Measurements from ENCODE around the gene ZBTB21. TPM values are rescaled to one million over a fixed set of nuclear protein-coding genes. Genes with fewer than 3 reads are reported as not detected.

The ZBTB21 gene
- total and polyA plus RNA-seq, 2 donors = 5.4 to 7.9 TPM

GRCh38 chr21:42037516-42037915 lies 27.4 kb upstream of the ZBTB21 start:
- DNase-seq (ENCODE audit: low read depth in 6 of 9, low spot score in 9 of 9) = no peak
- H3K27ac ChIP-seq (ENCODE audit: low read depth in 1 of 2, low read length in 1 of 2) = no peak overlapping the region
- no peaks in the 10 kb centered on the region for H3K27me3 ChIP-seq (ENCODE audit: control insufficient read depth in 2 of 2, insufficient read depth in 1 of 2, low read length in 1 of 2)
- H3K4me3 ChIP-seq (ENCODE audit: low read length in 2 of 2) = no peak overlapping the region
- H3K9me3 ChIP-seq (ENCODE audit: control insufficient read depth in 2 of 2, insufficient read depth in 1 of 2, low read length in 1 of 2) = peaks cover 0 to 9% of the 10 kb centered on the region in 2 donors
- peaks cover 16 to 56% of the 10 kb centered on the region in 2 donors for H3K4me1 ChIP-seq (ENCODE audit: control insufficient read depth in 2 of 2, insufficient read depth in 2 of 2, low read length in 2 of 2)
- 96% methylated on average over 9 of the region's 9 CpGs for WGBS
- no peaks in the 10 kb centered on the region for H3K36me3 ChIP-seq (ENCODE audit: control insufficient read depth in 2 of 2, insufficient read depth in 2 of 2, low read length in 1 of 2)

GRCh38 chr21:42036313-42036712 lies 26.2 kb upstream of the ZBTB21 start:
- Histone ChIP-seq H3K27me3 (ENCODE audit: control insufficient read depth in 2 of 2, insufficient read depth in 1 of 2, low read length in 1 of 2) (no peaks in the 10 kb centered on the region), H3K4me1 (ENCODE audit: control insufficient read depth in 2 of 2, insufficient read depth in 2 of 2, low read length in 2 of 2) (peaks cover 23 to 55% of the 10 kb centered on the region in 2 donors), H3K9me3 (ENCODE audit: control insufficient read depth in 2 of 2, insufficient read depth in 1 of 2, low read length in 1 of 2) (peaks cover 0 to 6% of the 10 kb centered on the region in 2 donors), H3K27ac (ENCODE audit: low read depth in 1 of 2, low read length in 1 of 2) (no peak overlapping the region), H3K4me3 (ENCODE audit: low read length in 2 of 2) (no peak overlapping the region), H3K36me3 (ENCODE audit: control insufficient read depth in 2 of 2, insufficient read depth in 2 of 2, low read length in 1 of 2) (no peaks in the 10 kb centered on the region)
- no peak for DNase-seq (ENCODE audit: low read depth in 6 of 9, low spot score in 9 of 9)
- WGBS = over 99% methylated on average over 2 of the region's 2 CpGs

- Histone ChIP-seq H3K27me3 (ENCODE audit: control insufficient read depth in 2 of 2, insufficient read depth in 1 of 2, low read length in 1 of 2) (no peaks in the 10 kb centered on the region), H3K4me1 (ENCODE audit: control insufficient read depth in 2 of 2, insufficient read depth in 2 of 2, low read length in 2 of 2) (peaks cover 15 to 47% of the 10 kb centered on the region in 2 donors), H3K36me3 (ENCODE audit: control insufficient read depth in 2 of 2, insufficient read depth in 2 of 2, low read length in 1 of 2) (no peaks in the 10 kb centered on the region), H3K27ac (ENCODE audit: low read depth in 1 of 2, low read length in 1 of 2) (no peak overlapping the region), H3K9me3 (ENCODE audit: control insufficient read depth in 2 of 2, insufficient read depth in 1 of 2, low read length in 1 of 2) (no peaks in the 10 kb centered on the region), H3K4me3 (ENCODE audit: low read length in 2 of 2) (no peak overlapping the region)
- WGBS = 100% methylated on average over 3 of the region's 3 CpGs
- no peak for DNase-seq (ENCODE audit: low read depth in 6 of 9, low spot score in 9 of 9)
Observed at GRCh38 chr21:42032968-42033367, 22.8 kb upstream of the ZBTB21 start.

GRCh38 chr21:42032266-42032665 lies 22.1 kb upstream of the ZBTB21 start:
- H3K27ac ChIP-seq (ENCODE audit: low read depth in 1 of 2, low read length in 1 of 2) = no peak overlapping the region
- H3K4me1 ChIP-seq (ENCODE audit: control insufficient read depth in 2 of 2, insufficient read depth in 2 of 2, low read length in 2 of 2) = peaks cover 15 to 53% of the 10 kb centered on the region in 2 donors
- H3K9me3 ChIP-seq (ENCODE audit: control insufficient read depth in 2 of 2, insufficient read depth in 1 of 2, low read length in 1 of 2) = no peaks in the 10 kb centered on the region
- WGBS = 96% methylated on average over 2 of the region's 2 CpGs
- DNase-seq (ENCODE audit: low read depth in 6 of 9, low spot score in 9 of 9) = no peak
- H3K36me3 ChIP-seq (ENCODE audit: control insufficient read depth in 2 of 2, insufficient read depth in 2 of 2, low read length in 1 of 2) = no peaks in the 10 kb centered on the region
- H3K4me3 ChIP-seq (ENCODE audit: low read length in 2 of 2) = no peak overlapping the region
- no peaks in the 10 kb centered on the region for H3K27me3 ChIP-seq (ENCODE audit: control insufficient read depth in 2 of 2, insufficient read depth in 1 of 2, low read length in 1 of 2)

- Histone ChIP-seq H3K27me3 (ENCODE audit: control insufficient read depth in 2 of 2, insufficient read depth in 1 of 2, low read length in 1 of 2) (no peaks in the 10 kb centered on the region), H3K27ac (ENCODE audit: low read depth in 1 of 2, low read length in 1 of 2) (peak overlapping the region in 1 of 2 donors; percentile 34), H3K4me1 (ENCODE audit: control insufficient read depth in 2 of 2, insufficient read depth in 2 of 2, low read length in 2 of 2) (peaks cover 15 to 57% of the 10 kb centered on the region in 2 donors), H3K36me3 (ENCODE audit: control insufficient read depth in 2 of 2, insufficient read depth in 2 of 2, low read length in 1 of 2) (no peaks in the 10 kb centered on the region), H3K9me3 (ENCODE audit: control insufficient read depth in 2 of 2, insufficient read depth in 1 of 2, low read length in 1 of 2) (no peaks in the 10 kb centered on the region), H3K4me3 (ENCODE audit: low read length in 2 of 2) (no peak overlapping the region)
- 41% methylated on average over 4 of the region's 4 CpGs for WGBS
- peak in 1 of 9 donors; percentile 54 for DNase-seq (ENCODE audit: low read depth in 6 of 9, low spot score in 9 of 9)
Observed at GRCh38 chr21:42031816-42032215, 21.7 kb upstream of the ZBTB21 start.

- Histone ChIP-seq H3K4me3 (ENCODE audit: low read length in 2 of 2) (no peak overlapping the region), H3K4me1 (ENCODE audit: control insufficient read depth in 2 of 2, insufficient read depth in 2 of 2, low read length in 2 of 2) (peaks cover 15 to 61% of the 10 kb centered on the region in 2 donors), H3K9me3 (ENCODE audit: control insufficient read depth in 2 of 2, insufficient read depth in 1 of 2, low read length in 1 of 2) (no peaks in the 10 kb centered on the region), H3K36me3 (ENCODE audit: control insufficient read depth in 2 of 2, insufficient read depth in 2 of 2, low read length in 1 of 2) (no peaks in the 10 kb centered on the region), H3K27me3 (ENCODE audit: control insufficient read depth in 2 of 2, insufficient read depth in 1 of 2, low read length in 1 of 2) (no peaks in the 10 kb centered on the region), H3K27ac (ENCODE audit: low read depth in 1 of 2, low read length in 1 of 2) (peak overlapping the region in 1 of 2 donors; percentile 34)
- WGBS = 92% methylated on average over 9 of the region's 9 CpGs
- no peak for DNase-seq (ENCODE audit: low read depth in 6 of 9, low spot score in 9 of 9)
Observed at GRCh38 chr21:42031241-42031640, 21.1 kb upstream of the ZBTB21 start.

GRCh38 chr21:42030311-42030710 lies 20.2 kb upstream of the ZBTB21 start:
- Histone ChIP-seq H3K27me3 (ENCODE audit: control insufficient read depth in 2 of 2, insufficient read depth in 1 of 2, low read length in 1 of 2) (no peaks in the 10 kb centered on the region), H3K4me1 (ENCODE audit: control insufficient read depth in 2 of 2, insufficient read depth in 2 of 2, low read length in 2 of 2) (peaks cover 15 to 63% of the 10 kb centered on the region in 2 donors), H3K4me3 (ENCODE audit: low read length in 2 of 2) (no peak overlapping the region), H3K27ac (ENCODE audit: low read depth in 1 of 2, low read length in 1 of 2) (no peak overlapping the region), H3K36me3 (ENCODE audit: control insufficient read depth in 2 of 2, insufficient read depth in 2 of 2, low read length in 1 of 2) (no peaks in the 10 kb centered on the region), H3K9me3 (ENCODE audit: control insufficient read depth in 2 of 2, insufficient read depth in 1 of 2, low read length in 1 of 2) (no peaks in the 10 kb centered on the region)
- no peak for DNase-seq (ENCODE audit: low read depth in 6 of 9, low spot score in 9 of 9)
- WGBS = 97% methylated on average over 4 of the region's 4 CpGs

GRCh38 chr21:42028766-42029425 lies 18.7 kb upstream of the ZBTB21 start:
- no peaks in the 10 kb centered on the region for H3K9me3 ChIP-seq (ENCODE audit: control insufficient read depth in 2 of 2, insufficient read depth in 1 of 2, low read length in 1 of 2)
- DNase-seq (ENCODE audit: low read depth in 6 of 9, low spot score in 9 of 9) = no peak
- H3K27ac ChIP-seq (ENCODE audit: low read depth in 1 of 2, low read length in 1 of 2) = peak overlapping the region in 1 of 2 donors; percentile 44
- H3K4me3 ChIP-seq (ENCODE audit: low read length in 2 of 2) = no peak overlapping the region
- H3K4me1 ChIP-seq (ENCODE audit: control insufficient read depth in 2 of 2, insufficient read depth in 2 of 2, low read length in 2 of 2) = peaks cover 15 to 63% of the 10 kb centered on the region in 2 donors
- WGBS = 62% methylated on average over 9 of the region's 9 CpGs
- H3K27me3 ChIP-seq (ENCODE audit: control insufficient read depth in 2 of 2, insufficient read depth in 1 of 2, low read length in 1 of 2) = no peaks in the 10 kb centered on the region
- H3K36me3 ChIP-seq (ENCODE audit: control insufficient read depth in 2 of 2, insufficient read depth in 2 of 2, low read length in 1 of 2) = no peaks in the 10 kb centered on the region

- no peak for DNase-seq (ENCODE audit: low read depth in 6 of 9, low spot score in 9 of 9)
- Histone ChIP-seq H3K36me3 (ENCODE audit: control insufficient read depth in 2 of 2, insufficient read depth in 2 of 2, low read length in 1 of 2) (no peaks in the 10 kb centered on the region), H3K4me1 (ENCODE audit: control insufficient read depth in 2 of 2, insufficient read depth in 2 of 2, low read length in 2 of 2) (peaks cover 15 to 59% of the 10 kb centered on the region in 2 donors), H3K9me3 (ENCODE audit: control insufficient read depth in 2 of 2, insufficient read depth in 1 of 2, low read length in 1 of 2) (no peaks in the 10 kb centered on the region), H3K4me3 (ENCODE audit: low read length in 2 of 2) (no peak overlapping the region), H3K27ac (ENCODE audit: low read depth in 1 of 2, low read length in 1 of 2) (peak overlapping the region in 1 of 2 donors; percentile 44), H3K27me3 (ENCODE audit: control insufficient read depth in 2 of 2, insufficient read depth in 1 of 2, low read length in 1 of 2) (no peaks in the 10 kb centered on the region)
- WGBS = 91% methylated on average over 26 of the region's 26 CpGs
Observed at GRCh38 chr21:42027822-42028765, 17.9 kb upstream of the ZBTB21 start.

Data from thymus (tissue), 11 donors.